IPS-20b (cell line): ENCODE data around the gene SYPL2.

Experiments
- H3K27ac ChIP-seq: one replicate; pipeline ENCODE4 v1.5.1; 2013; ENCODE audit warnings: low read length
- H3K27me3 ChIP-seq: 2 replicates; pipeline ENCODE4 v1.6.1; 2013; ENCODE audit warnings: mild to moderate bottlenecking, low read length, inconsistent platforms; ENCODE audit not compliant: insufficient read depth
- H3K36me3 ChIP-seq: 2 replicates; pipeline ENCODE4 v1.6.1; 2013; ENCODE audit warnings: low read depth, mild to moderate bottlenecking, inconsistent platforms, low read length, moderate library complexity; ENCODE audit not compliant: insufficient read depth
- H3K4me1 ChIP-seq: 2 replicates; pipeline ENCODE4 v1.6.1; 2013; ENCODE audit warnings: mild to moderate bottlenecking, control low read depth, inconsistent platforms, low read length, moderate library complexity; ENCODE audit not compliant: insufficient read depth
- H3K4me3 ChIP-seq: 2 replicates; pipeline ENCODE4 v1.5.1; 2013; ENCODE audit warnings: mild to moderate bottlenecking, low read length, inconsistent platforms
- H3K9ac ChIP-seq: 2 replicates; pipeline ENCODE4 v1.6.1; 2013; ENCODE audit warnings: low read depth, mild to moderate bottlenecking, inconsistent platforms, low read length, moderate library complexity
- H3K9me3 ChIP-seq: 2 replicates; pipeline ENCODE4 v1.6.1; 2013; ENCODE audit warnings: mild to moderate bottlenecking, low read depth, low read length, inconsistent platforms; ENCODE audit not compliant: insufficient read depth

The SYPL2 gene

DNA sequence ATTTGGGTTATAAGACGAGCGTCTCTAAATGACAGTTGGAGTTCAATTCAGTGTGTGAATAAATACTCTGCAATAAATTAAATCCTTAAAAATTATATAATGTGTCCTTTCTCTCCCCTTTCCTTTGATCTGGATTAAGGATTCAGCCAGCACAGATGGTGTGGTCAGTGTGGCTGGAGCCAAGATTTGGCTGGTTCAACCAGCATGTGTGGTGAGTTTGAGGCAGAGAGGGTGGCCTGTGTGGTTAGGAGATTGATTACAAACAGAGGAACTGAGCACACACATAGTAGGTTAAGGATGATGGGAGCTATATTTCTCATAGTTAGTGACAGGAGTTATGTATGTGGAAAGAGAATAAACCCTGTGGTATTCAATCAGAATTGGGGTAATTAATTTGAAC lies 57.4 kb downstream of the SYPL2 start:
- H3K9me3 ChIP-seq: no peaks in the 10 kb centered on the region
- no peak overlapping the region for H3K4me3 ChIP-seq
- no peaks in the 10 kb centered on the region for H3K27me3 ChIP-seq
- no peak overlapping the region for H3K27ac ChIP-seq
- no peak overlapping the region for H3K9ac ChIP-seq
- H3K36me3 ChIP-seq: no peaks in the 10 kb centered on the region
- no peaks in the 10 kb centered on the region for H3K4me1 ChIP-seq

DNA sequence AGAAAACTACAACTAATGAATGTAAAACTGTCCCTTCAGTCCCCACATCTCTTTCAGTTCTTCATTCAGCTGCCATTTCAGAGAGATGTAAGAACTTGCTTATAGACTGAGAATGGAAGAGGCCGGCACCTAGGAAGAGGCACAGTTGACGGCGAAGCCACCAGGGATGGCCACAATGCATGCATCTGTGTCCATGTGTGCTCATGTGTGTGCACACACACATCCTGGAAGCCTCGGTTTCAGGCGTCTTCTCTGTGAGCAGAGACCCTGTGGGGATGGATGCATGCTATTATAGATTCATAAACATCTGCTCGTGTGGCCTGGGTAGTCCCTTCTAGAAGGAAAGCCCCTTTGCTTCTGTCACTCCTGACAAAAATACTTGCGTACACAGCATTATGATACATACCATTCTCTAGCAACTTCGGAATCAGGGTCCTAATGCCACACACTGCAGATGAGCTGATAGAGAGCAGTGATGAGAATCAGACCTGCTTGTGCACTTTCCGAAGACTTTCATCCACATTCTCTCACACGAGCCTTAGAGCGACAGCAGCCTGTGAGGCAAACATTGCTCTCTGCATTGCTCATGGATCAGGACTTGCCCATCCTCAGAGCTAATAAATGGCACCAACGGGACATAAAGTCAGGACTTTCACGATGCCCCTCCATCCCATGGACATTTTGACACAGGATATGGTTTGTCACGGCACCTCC lies 60.9 kb downstream of the SYPL2 start:
- no peaks in the 10 kb centered on the region for H3K36me3 ChIP-seq
- no peaks in the 10 kb centered on the region for H3K9me3 ChIP-seq
- H3K27ac ChIP-seq: no peak overlapping the region
- H3K4me3 ChIP-seq: no peak overlapping the region
- no peak overlapping the region for H3K9ac ChIP-seq
- H3K4me1 ChIP-seq: no peaks in the 10 kb centered on the region
- H3K27me3 ChIP-seq: no peaks in the 10 kb centered on the region; the same call in 1 of the 2 replicates

DNA sequence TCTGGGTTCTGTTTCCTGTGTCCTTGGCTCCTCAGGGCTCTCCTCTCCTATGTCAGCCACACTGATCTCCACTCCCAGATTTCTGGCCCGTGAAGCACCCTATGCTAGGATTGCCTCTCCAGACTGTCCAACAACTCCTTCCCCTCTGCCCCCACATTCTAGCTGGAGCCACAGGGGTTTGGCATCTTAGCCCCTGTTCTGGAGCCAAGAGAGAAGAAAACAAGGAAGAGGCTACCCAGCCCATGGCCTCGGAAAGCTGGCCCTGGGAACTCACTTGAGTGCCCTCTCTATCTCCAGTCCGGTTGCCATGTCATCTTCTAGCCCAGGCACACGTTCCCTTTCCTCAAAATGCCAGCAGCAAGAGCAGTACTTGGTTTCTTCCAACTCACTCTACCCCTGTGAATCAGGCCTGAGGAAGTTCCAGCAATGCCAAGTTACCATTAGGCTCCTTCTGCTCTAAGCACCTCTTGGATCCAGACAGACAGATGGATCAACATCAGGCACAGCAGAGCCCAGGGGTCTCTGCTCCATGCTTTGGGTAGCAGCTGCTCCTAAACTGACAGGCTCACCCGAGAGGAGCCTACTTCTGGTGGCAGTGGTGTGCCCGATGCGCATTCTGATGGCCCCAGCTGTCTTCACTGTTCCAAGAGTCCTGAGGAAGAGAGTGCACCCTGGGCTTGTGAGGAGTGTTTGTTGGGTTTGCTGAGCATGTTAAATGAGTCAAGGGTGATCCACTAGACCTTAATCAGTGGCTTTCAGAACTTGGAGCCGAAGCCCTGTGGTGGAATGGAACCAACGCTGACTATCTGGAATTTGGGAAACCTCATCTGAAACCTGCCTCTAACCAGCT lies 61.7 kb downstream of the SYPL2 start:
- Histone ChIP-seq H3K27ac (no peak overlapping the region), H3K36me3 (no peaks in the 10 kb centered on the region), H3K4me1 (no peaks in the 10 kb centered on the region)

DNA sequence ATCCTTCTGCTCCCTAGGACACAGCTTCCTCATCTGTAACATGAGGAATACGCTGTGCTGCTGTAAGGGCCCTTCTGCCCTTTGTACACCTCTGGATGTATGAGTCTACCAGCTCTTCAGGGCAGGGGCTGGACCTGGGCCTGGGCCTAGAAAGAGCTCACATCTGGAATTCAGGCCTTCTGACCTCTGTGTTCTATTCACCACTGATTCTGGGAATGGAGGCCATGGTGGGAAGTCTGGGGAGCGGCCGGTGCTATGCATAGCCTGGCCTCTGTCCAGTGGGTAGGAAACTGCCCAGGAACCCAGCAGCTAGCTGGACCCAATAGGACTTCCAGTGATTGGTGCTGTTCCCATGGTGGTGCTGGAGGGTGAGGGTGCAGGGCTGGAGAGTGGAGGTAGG lies 62.4 kb downstream of the SYPL2 start:
- no peak overlapping the region for H3K4me3 ChIP-seq
- H3K27me3 ChIP-seq: no peaks in the 10 kb centered on the region; the same call in 1 of the 2 replicates
- no peaks in the 10 kb centered on the region for H3K36me3 ChIP-seq
- H3K9me3 ChIP-seq: no peaks in the 10 kb centered on the region
- no peaks in the 10 kb centered on the region for H3K4me1 ChIP-seq
- H3K27ac ChIP-seq: no peak overlapping the region
- no peak overlapping the region for H3K9ac ChIP-seq

More for the DNA sequence above, 61.7 kb downstream of the SYPL2 start:
- no peaks in the 10 kb centered on the region for H3K9me3 ChIP-seq
- no peak overlapping the region for H3K9ac ChIP-seq
- no peak overlapping the region for H3K4me3 ChIP-seq
- H3K27me3 ChIP-seq: no peaks in the 10 kb centered on the region; the same call in 1 of the 2 replicates

DNA sequence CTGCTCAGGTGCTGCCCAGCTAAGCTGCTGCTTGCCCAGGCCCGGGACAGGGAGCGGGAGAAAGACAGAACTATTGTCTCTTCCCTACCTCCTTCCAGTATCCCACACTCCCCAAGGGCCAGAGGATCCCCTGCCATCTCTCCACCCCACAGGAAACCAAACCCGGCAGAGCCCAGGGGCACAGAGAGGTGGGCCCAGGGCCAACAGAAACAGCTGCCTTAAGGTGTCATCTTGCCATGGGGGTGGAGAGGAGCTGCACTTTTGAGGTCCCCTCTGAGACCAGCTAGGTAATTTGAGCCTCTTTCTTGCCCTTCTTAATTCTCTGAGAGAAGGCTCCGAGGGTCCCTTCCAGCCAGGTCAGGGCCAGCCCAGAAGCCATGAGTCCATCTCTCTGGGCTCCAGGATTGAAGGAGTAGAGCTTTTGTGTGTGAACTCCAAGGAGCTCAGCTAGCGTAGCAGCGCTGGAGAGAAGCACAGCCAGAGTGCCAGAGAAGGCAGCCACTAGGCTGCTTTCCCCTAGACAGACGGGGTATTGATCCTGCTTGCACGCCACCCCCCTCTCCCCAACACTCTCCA lies 63.6 kb downstream of the SYPL2 start:
- H3K27me3 ChIP-seq: no peaks in the 10 kb centered on the region; the same call in 1 of the 2 replicates
- H3K4me3 ChIP-seq: no peak overlapping the region
- H3K4me1 ChIP-seq: no peaks in the 10 kb centered on the region
- H3K9ac ChIP-seq: no peak overlapping the region
- no peaks in the 10 kb centered on the region for H3K9me3 ChIP-seq
- H3K27ac ChIP-seq: no peak overlapping the region
- H3K36me3 ChIP-seq: no peaks in the 10 kb centered on the region

DNA sequence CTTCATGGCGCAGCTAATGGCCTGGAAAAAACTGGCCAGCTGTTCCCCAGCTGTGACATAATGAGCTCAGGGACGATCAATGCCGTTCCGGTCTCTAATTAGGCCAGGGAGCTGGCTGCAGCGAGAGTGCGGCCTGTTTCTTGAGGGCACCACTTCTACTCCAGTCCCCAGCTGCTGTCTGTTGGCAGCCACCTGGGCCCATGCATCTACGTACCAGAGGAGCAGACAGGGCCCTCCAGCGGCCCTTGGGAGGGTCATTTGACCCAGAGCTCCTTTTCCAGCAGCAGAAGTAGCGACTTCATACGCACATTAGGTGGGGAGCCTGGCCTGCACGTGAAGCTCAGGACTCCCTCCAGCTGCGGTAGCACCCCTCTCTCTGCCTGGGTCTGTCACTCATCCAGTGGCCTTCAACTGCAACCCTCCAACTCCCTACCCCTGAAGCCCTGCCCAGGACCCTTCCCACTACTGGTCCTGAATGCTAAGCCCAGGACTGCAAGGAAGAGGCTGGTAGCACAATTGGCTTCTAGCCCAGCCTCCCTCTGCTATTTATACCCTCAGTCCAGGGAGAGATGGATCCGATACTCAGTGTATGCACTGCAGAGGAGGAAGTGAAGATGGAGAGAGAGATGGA lies 64.2 kb downstream of the SYPL2 start:
- H3K27me3 ChIP-seq: no peaks in the 10 kb centered on the region; the same call in 1 of the 2 replicates
- H3K9ac ChIP-seq: no peak overlapping the region
- no peak overlapping the region for H3K27ac ChIP-seq
- no peaks in the 10 kb centered on the region for H3K36me3 ChIP-seq
- H3K4me3 ChIP-seq: no peak overlapping the region
- no peaks in the 10 kb centered on the region for H3K9me3 ChIP-seq
- H3K4me1 ChIP-seq: no peaks in the 10 kb centered on the region

DNA sequence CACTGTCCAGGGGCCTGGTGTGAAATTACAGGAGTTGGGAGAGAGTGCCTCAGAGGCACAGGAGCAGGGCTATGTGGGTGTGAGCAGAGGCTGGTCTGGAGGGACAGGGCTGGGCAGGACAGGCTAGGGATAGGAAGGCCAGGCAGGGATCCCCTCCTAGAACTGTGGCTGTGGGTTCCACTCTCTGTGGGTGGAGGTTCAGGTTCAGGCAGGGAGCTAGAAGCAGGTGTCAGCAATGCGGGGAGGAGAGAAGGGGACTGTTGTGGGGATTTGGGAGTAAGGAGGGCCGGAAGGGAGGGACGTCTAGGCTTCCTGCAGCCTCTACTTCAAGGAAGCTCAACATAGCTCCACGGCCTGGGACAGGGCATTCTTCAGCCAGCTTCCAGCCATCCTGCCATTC lies 65.0 kb downstream of the SYPL2 start:
- no peak overlapping the region for H3K4me3 ChIP-seq
- no peaks in the 10 kb centered on the region for H3K9me3 ChIP-seq
- H3K36me3 ChIP-seq: no peaks in the 10 kb centered on the region
- no peak overlapping the region for H3K9ac ChIP-seq
- H3K4me1 ChIP-seq: no peaks in the 10 kb centered on the region
- H3K27ac ChIP-seq: no peak overlapping the region
- no peaks in the 10 kb centered on the region; the same call in 1 of the 2 replicates for H3K27me3 ChIP-seq
